Kidney epithelial cell (primary cell): ENCODE data around the gene LHFPL3. TPM values are rescaled to one million over a fixed set of nuclear protein-coding genes. Genes with fewer than 3 reads are reported as not detected.

Source experiments
- DNase-seq: peaks from one replicate; pipeline ENCODE4 v3.0.0-alpha.2; 2010; ENCODE audit warnings: low read depth
- H3K27me3 ChIP-seq: 2 replicates; pipeline ENCODE4 v1.6.0; 2011; ENCODE audit warnings: low read length; ENCODE audit not compliant: control insufficient read depth, insufficient read depth
- H3K36me3 ChIP-seq: 2 replicates; pipeline ENCODE4 v1.5.1; 2011; ENCODE audit warnings: low read length; ENCODE audit not compliant: control insufficient read depth, insufficient read depth
- H3K4me3 ChIP-seq: 2 replicates; pipeline ENCODE4 v1.5.1; 2011; ENCODE audit warnings: low read depth, mild to moderate bottlenecking, control low read depth, low read length
- total RNA-seq: library from RNA; depleted of rRNA; stranded (reverse); fragments of >200 nt; gene quantifications from 2 replicates; pipeline ENCODE4 v1.2.3, GENCODE V29; 2015
- TF ChIP-seq, protein P1 (sequence below): IDR thresholded peaks from 2 replicates; pipeline ENCODE4 v1.5.1; 2011; ENCODE audit warnings: mild to moderate bottlenecking, moderate library complexity, low read length, control low read depth, inconsistent platforms; ENCODE audit not compliant: insufficient read depth, poor library complexity, severe bottlenecking

The LHFPL3 gene
- total RNA-seq, 1 donor from 2014 or later = not detected

DNA sequence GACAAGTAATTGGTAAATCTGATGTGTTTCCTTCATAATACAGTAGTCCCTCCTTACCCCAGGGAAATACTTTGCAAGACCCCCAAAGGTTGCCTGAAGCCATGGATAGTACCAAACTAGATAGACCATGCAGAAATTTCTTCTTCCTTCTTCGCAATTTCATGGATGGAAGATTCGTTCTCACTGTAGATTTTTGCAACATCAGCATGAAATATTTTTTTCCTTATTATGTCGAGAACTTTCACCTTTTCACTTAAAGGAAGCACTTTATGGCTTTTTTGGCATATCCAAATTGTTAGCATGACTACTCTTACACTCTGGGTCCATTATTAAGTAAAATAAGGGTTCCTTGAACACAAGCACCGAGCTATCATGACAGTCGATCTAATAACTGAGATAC, 333.2 kb downstream of the LHFPL3 start:
- DNase-seq = no peak
- Histone ChIP-seq H3K27me3 (no peaks in the 10 kb centered on the region), H3K36me3 (no peaks in the 10 kb centered on the region), H3K4me3 (no peak overlapping the region)
- TF ChIP-seq, protein P1, sequence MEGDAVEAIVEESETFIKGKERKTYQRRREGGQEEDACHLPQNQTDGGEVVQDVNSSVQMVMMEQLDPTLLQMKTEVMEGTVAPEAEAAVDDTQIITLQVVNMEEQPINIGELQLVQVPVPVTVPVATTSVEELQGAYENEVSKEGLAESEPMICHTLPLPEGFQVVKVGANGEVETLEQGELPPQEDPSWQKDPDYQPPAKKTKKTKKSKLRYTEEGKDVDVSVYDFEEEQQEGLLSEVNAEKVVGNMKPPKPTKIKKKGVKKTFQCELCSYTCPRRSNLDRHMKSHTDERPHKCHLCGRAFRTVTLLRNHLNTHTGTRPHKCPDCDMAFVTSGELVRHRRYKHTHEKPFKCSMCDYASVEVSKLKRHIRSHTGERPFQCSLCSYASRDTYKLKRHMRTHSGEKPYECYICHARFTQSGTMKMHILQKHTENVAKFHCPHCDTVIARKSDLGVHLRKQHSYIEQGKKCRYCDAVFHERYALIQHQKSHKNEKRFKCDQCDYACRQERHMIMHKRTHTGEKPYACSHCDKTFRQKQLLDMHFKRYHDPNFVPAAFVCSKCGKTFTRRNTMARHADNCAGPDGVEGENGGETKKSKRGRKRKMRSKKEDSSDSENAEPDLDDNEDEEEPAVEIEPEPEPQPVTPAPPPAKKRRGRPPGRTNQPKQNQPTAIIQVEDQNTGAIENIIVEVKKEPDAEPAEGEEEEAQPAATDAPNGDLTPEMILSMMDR = no peak

DNA sequence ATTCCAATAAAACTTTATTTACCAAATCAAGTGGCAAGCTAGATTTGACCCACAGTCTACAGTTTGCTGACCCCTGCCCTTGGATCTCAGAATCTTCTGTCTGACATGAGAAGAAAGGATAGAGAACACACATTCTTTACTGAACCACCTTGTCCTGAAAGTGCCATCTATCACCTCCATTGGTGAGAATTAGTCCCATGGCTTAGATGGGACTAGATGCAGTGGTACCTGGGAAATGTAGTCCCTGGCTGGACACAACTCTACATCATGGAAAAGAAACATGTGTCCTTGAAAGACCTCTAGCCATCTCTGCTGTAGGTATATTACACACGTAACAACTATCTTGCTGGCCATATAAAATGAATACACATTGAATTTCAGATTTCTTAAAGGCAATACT, 336.2 kb downstream of the LHFPL3 start:
- TF ChIP-seq, protein P1 = no peak
- Histone ChIP-seq H3K4me3 (no peak overlapping the region), H3K27me3 (no peaks in the 10 kb centered on the region), H3K36me3 (no peaks in the 10 kb centered on the region)
- no peak for DNase-seq

DNA sequence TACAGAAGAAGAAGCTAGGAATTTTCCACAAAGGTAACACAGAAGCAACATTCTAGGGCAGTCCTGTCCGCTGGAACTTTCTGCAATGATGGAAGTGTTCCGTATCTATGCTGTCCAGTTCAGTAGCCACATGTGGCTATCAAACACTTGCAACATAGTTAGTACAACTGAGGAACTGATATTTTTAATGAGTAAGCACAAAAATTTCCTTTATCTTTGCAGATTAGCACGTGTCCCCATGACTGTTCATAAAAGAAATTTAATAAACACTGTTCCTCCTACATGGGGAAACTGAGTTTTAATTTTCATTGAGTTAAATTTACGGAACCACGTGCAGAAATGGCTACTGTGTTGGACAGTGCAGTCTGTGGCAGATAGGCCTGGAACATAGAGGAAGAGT, 349.2 kb downstream of the LHFPL3 start:
- no peaks in the 10 kb centered on the region for H3K36me3 ChIP-seq
- TF ChIP-seq, protein P1 = no peak
- DNase-seq = no peak
- no peak overlapping the region for H3K4me3 ChIP-seq
- H3K27me3 ChIP-seq = no peaks in the 10 kb centered on the region

DNA sequence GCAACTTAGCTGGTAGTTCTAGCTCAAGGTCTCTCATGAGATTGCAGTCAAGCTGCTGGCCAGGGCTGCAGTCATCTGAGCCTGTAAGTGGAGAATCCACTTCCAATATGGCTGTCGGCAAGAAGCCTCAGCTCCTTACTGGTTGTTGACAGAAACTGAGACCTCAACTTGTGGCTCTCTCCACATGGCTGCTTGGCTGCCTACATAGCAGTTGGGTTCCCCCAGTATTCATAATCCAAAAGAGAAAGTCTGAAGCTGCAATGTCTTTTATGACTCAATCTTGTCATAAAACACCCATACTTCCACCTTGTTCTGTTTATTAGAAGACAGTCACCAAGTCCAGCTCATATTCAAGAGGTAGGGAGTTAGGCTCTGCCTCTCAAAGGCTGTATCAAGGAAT, 350.7 kb downstream of the LHFPL3 start:
- no peak overlapping the region for H3K4me3 ChIP-seq
- no peaks in the 10 kb centered on the region for H3K36me3 ChIP-seq
- no peak for DNase-seq
- TF ChIP-seq, protein P1 = no peak
- no peaks in the 10 kb centered on the region for H3K27me3 ChIP-seq

DNA sequence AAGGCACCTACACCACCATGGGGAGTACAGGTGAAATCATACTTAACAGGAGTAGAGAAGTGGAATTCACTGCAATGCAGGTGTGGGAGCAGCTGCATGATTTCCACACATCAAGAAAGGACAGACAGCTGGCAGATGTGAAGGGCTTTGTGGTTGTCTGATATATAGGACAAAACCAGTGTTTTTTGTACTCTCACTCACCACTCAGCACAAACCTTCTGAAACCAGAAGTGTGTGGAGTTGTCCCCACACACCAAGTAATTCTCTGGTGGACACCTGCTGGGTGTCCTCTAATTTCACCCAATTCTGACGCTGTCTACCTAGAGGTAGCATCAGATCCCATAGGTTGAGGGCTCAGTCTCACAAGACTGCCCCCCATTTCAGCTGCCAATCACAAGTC, 357.9 kb downstream of the LHFPL3 start:
- H3K27me3 ChIP-seq = no peaks in the 10 kb centered on the region
- no peak for DNase-seq
- no peak overlapping the region for H3K4me3 ChIP-seq
- H3K36me3 ChIP-seq = no peaks in the 10 kb centered on the region
- TF ChIP-seq, protein P1 = no peak

- TF ChIP-seq, protein P1 = no peak
Measured at GRCh38 chr7:104694710-104695109, 366.3 kb downstream of the LHFPL3 start.

More at GRCh38 chr7:104694710-104695109, 366.3 kb downstream of the LHFPL3 start:
- no peak for DNase-seq
- H3K27me3 ChIP-seq = no peaks in the 10 kb centered on the region
- H3K36me3 ChIP-seq = no peaks in the 10 kb centered on the region
- no peak overlapping the region for H3K4me3 ChIP-seq
